HFF-Myc (cell line): ENCODE data around the gene KIZ.

Source experiments
- DNase-seq: peaks from one replicate; pipeline ENCODE4 v3.0.0-alpha.2; 2011; ENCODE audit warnings: low read depth; ENCODE audit errors: extremely low read depth
- H3K4me3 ChIP-seq: replicated peaks from 2 replicates; pipeline ENCODE4 v1.5.1; 2011; ENCODE audit warnings: low read depth, mild to moderate bottlenecking, control low read depth, low read length
- CTCF ChIP-seq: IDR thresholded peaks from 2 replicates; pipeline ENCODE4 v1.5.1; 2012; ENCODE audit warnings: mild to moderate bottlenecking, low read depth, low read length, control low read depth; ENCODE audit errors: missing control alignments

KIZ gene

DNA sequence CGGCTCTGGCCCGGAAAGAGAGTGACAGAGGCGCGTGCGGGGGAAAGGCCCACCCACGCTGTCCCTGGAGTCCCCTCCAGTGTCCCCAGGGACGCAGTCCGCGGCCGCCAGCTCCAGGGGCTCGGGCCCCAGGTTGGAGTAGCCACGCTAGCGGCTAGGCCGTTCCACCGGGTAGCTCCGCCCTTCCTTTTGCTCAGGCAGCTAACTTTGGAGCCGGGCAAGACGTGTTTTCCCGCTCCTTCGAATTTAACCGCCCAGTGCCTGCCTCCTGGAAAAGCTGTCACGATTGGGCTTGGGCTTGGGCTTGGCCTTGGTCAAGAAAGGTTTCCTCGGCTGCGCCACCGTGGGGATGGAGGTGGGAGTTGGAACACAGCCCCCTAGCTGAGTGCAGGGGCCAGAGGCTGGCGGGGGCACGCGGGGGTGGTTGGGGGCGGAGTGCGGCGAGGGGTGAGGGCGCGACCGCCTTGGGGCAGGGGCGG, 24.4 kb upstream of the KIZ start:
- no peak for TF ChIP-seq CTCF
- no peak overlapping the region for H3K4me3 ChIP-seq
- DNase-seq, result no peak

GRCh38 chr20:21101932-21102575, 23.8 kb upstream of the KIZ start:
- TF ChIP-seq CTCF, result no peak
- no peak overlapping the region for H3K4me3 ChIP-seq
- no peak for DNase-seq

DNA sequence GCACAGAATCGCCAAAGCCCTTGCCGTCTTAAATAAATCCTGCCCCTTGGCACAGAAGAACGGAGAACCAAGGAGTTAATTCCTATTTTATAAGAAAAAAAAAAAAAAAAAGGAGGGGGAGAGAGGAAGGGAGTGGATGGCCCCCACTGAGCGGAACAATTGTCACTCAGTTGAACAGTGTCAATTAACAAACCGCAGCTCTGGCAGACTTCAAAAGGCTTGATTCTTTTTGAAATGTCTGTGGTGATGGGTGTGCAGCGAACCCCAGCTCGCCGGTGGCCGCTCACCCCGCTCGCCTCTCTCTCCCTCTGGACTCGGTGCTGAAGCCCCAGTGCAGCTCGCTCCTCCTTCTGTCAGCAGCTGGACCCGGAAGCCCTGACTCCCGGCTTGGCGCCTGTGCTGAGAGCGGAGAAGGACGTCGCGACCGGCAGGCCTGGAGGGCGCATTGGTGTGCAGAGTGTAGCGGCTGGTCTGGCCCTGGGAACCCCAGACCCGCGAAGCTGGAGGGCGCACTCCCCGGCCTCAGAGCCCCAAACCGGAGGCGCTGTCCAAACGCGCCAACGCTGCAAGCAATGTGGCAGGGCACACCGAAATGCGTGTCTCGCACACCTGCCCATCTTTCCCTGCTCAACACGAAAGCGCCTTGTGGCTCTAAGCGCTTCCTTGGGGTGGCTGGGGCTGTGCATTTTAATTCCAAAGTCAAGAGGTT, 23.1 kb upstream of the KIZ start:
- TF ChIP-seq CTCF, result no peak
- no peak for DNase-seq
- no peak overlapping the region for H3K4me3 ChIP-seq

- TF ChIP-seq CTCF, result no peak
- DNase-seq, result no peak
- no peak overlapping the region for H3K4me3 ChIP-seq
Measured at GRCh38 chr20:21103582-21104465, 22.1 kb upstream of the KIZ start.

DNA sequence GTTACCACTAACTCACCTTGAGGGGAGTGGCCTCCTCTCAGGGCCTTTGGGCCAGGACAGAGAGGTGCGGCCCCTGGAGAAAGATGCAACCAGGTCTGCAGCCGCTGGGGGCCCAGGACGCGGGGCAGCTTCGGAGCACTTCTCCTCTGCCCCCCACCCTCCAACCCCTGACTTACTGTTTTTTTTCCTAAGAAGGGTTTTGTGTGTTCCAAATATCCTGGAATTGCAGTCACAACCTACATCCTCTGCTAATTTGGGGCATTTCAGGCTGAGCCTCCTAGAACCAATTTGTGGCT, 21.5 kb upstream of the KIZ start:
- no peak for TF ChIP-seq CTCF
- DNase-seq, result no peak
- H3K4me3 ChIP-seq, result no peak overlapping the region

- no peak overlapping the region for H3K4me3 ChIP-seq
- no peak for DNase-seq
- TF ChIP-seq CTCF, result no peak
Measured at GRCh38 chr20:21104921-21105320, 21.0 kb upstream of the KIZ start.
